Stimulated activated CD4-positive, alpha-beta T cell treated with anti-CD3 and anti-CD28 coated beads, Interleukin-2, amount 100 ng/mL, for 24 hours (primary cell): ENCODE results near the gene DOCK3.
"Not testable (repeated sequence)": the region's sequence is repeated elsewhere in the genome, so short reads cannot be mapped to it uniquely, and the experiment has no call there.

Source experiments
- DNase-seq, 2 donors: peaks; one replicate each; pipeline ENCODE4 v3.0.0-alpha.2; 2020

Gene DOCK3

GRCh38 chr3:51380601-51381332 is 706.0 kb downstream of the DOCK3 start:
- DNase-seq: no peak

GRCh38 chr3:51381333-51381705 is 706.6 kb downstream of the DOCK3 start:
- DNase-seq: no peak

GRCh38 chr3:51382076-51382745 is 707.5 kb downstream of the DOCK3 start:
- no peak for DNase-seq

GRCh38 chr3:51382947-51383578 is 708.3 kb downstream of the DOCK3 start:
- no peak for DNase-seq

- peak in 1 of 2 donors; percentile 34 for DNase-seq
Observed at GRCh38 chr3:51384055-51384725, 709.5 kb downstream of the DOCK3 start.

- peak; percentile 96 for DNase-seq
Observed at GRCh38 chr3:51384726-51385473, 710.2 kb downstream of the DOCK3 start, which contains the start of gene MANF. TSS of gene MANF (plus strand) at chr3:51385291. CDS start at chr3:51385343, 52 bp downstream.

GRCh38 chr3:51385621-51386091 is 710.9 kb downstream of the DOCK3 start:
- no peak for DNase-seq

- DNase-seq: no peak
Observed at GRCh38 chr3:51386159-51386851, 711.6 kb downstream of the DOCK3 start.

GRCh38 chr3:51386852-51387229 is 712.1 kb downstream of the DOCK3 start:
- DNase-seq: no peak

GRCh38 chr3:51387281-51387680 is 712.6 kb downstream of the DOCK3 start:
- not testable (repeated sequence) for DNase-seq

- no peak for DNase-seq
Observed at GRCh38 chr3:51388286-51389029, 713.7 kb downstream of the DOCK3 start.

- peak; percentile 61 to 62 for DNase-seq
Observed at GRCh38 chr3:51389423-51390183, 714.9 kb downstream of the DOCK3 start.

- no peak for DNase-seq
Observed at GRCh38 chr3:51390246-51391074, 715.7 kb downstream of the DOCK3 start.

- DNase-seq: peak; percentile 97
Observed at GRCh38 chr3:51391075-51391565, 716.4 kb downstream of the DOCK3 start, which contains the start of gene RBM15B. TSS of gene RBM15B (plus strand) at chr3:51391285. CDS start at chr3:51391400, 115 bp downstream.

GRCh38 chr3:51391566-51392354 is 717.0 kb downstream of the DOCK3 start:
- peak; percentile 47 to 56 for DNase-seq

- DNase-seq: no peak
Observed at GRCh38 chr3:51392355-51393133, 717.8 kb downstream of the DOCK3 start.

GRCh38 chr3:51393134-51393495 is 718.4 kb downstream of the DOCK3 start:
- no peak for DNase-seq
